ENCODE results near the gene SOCS3.

SOCS3 gene

GRCh38 chr17:78359997-78360370, at the start of gene SOCS3:
Gene SOCS3, minus strand, starts transcription at chr17:78360077. Its CDS starts 982 bp downstream, at chr17:78359095.
- H3K4me3 ChIP-seq (ENCODE audit: low read length in 2 of 2) = peak within 1 kb of the TSS; percentile 82 to 83
- peak within 1 kb of the TSS; percentile 89 for H3K27ac ChIP-seq (ENCODE audit: low read length)
- H3K36me3 ChIP-seq (ENCODE audit: control insufficient read depth in 2 of 2, insufficient read depth in 2 of 2, low read length in 2 of 2) = peaks cover 2 to 24% of the 10 kb centered on the region in 2 donors
- no peaks in the 10 kb centered on the region for H3K9me3 ChIP-seq (ENCODE audit: control insufficient read depth in 2 of 2, low read length in 2 of 2)
- H3K9ac ChIP-seq (ENCODE audit: low read length in 2 of 2) = peak within 1 kb of the TSS; percentile 76 to 92
- peaks cover 47% of the 10 kb centered on the region for H3K4me1 ChIP-seq (ENCODE audit: control insufficient read depth, insufficient read depth, low read length)
- no peaks in the 10 kb centered on the region for H3K27me3 ChIP-seq (ENCODE audit: control insufficient read depth in 1 of 2, insufficient read depth in 2 of 2, low read length in 2 of 2)

DNA sequence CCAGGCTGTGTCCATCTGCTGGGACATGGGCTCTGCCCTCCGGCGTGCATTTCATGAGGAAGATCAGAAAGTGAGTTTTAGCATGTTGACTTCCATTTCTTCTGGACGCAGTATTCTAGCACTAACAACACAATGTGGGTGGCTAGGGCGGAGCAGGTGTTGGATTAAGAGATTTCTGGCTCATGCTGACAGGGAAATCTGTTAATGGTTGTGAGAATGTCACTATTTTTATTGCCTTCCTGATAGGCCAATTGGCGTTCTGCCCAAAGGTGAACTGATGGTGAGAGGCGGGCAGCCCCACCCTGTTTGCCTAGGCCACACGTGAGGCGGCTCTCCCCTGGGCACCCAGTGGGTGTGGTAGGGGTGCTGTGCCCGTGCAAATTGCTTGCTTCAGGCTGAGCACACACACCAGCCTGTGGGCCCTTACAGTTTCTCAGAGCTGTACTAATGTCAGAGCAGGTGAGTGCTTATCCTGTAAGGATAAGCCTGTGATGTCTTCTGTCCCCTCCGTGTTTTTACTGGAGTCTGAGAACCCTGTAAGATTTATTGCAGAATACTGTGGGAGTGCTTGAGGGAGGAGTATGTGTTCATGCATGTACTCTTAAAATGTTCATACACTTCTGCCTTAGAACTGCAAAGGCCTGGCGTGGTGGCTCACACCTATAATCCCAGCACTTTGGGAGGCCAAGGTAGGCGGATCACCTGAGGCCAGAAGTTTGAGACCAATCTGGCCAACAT, 49.5 kb upstream of the SOCS3 start:
- H3K9me3 ChIP-seq (ENCODE audit: control insufficient read depth in 2 of 2, low read length in 2 of 2) = no peaks in the 10 kb centered on the region
- H3K27me3 ChIP-seq (ENCODE audit: control insufficient read depth in 1 of 2, insufficient read depth in 2 of 2, low read length in 2 of 2) = no peaks in the 10 kb centered on the region
- H3K9ac ChIP-seq (ENCODE audit: low read length in 2 of 2) = no peak overlapping the region
- no peak overlapping the region for H3K4me3 ChIP-seq (ENCODE audit: low read length in 2 of 2)
- no peak overlapping the region for H3K27ac ChIP-seq (ENCODE audit: low read length)
- peaks cover 17% of the 10 kb centered on the region for H3K4me1 ChIP-seq (ENCODE audit: control insufficient read depth, insufficient read depth, low read length)
- H3K36me3 ChIP-seq (ENCODE audit: control insufficient read depth in 2 of 2, insufficient read depth in 2 of 2, low read length in 2 of 2) = peaks cover 6 to 18% of the 10 kb centered on the region in 2 donors

- Histone ChIP-seq H3K4me1 (ENCODE audit: control insufficient read depth, insufficient read depth, low read length) (peaks cover 17% of the 10 kb centered on the region), H3K27ac (ENCODE audit: low read length) (no peak overlapping the region), H3K4me3 (ENCODE audit: low read length in 2 of 2) (no peak overlapping the region), H3K9me3 (ENCODE audit: control insufficient read depth in 2 of 2, low read length in 2 of 2) (no peaks in the 10 kb centered on the region), H3K27me3 (ENCODE audit: control insufficient read depth in 1 of 2, insufficient read depth in 2 of 2, low read length in 2 of 2) (no peaks in the 10 kb centered on the region), H3K9ac (ENCODE audit: low read length in 2 of 2) (peak overlapping the region in 1 of 2 donors; percentile 13), H3K36me3 (ENCODE audit: control insufficient read depth in 2 of 2, insufficient read depth in 2 of 2, low read length in 2 of 2) (peaks cover 14 to 23% of the 10 kb centered on the region in 2 donors)
These were observed 48.7 kb upstream of the SOCS3 start for GRCh38 chr17:78408476-78409050.

- Histone ChIP-seq H3K4me3 (ENCODE audit: low read length in 2 of 2) (no peak overlapping the region), H3K36me3 (ENCODE audit: control insufficient read depth in 2 of 2, insufficient read depth in 2 of 2, low read length in 2 of 2) (peaks cover 23 to 31% of the 10 kb centered on the region in 2 donors), H3K27ac (ENCODE audit: low read length) (no peak overlapping the region), H3K9ac (ENCODE audit: low read length in 2 of 2) (no peak overlapping the region), H3K27me3 (ENCODE audit: control insufficient read depth in 1 of 2, insufficient read depth in 2 of 2, low read length in 2 of 2) (no peaks in the 10 kb centered on the region), H3K4me1 (ENCODE audit: control insufficient read depth, insufficient read depth, low read length) (peaks cover 17% of the 10 kb centered on the region), H3K9me3 (ENCODE audit: control insufficient read depth in 2 of 2, low read length in 2 of 2) (no peaks in the 10 kb centered on the region)
These were observed 47.6 kb upstream of the SOCS3 start for GRCh38 chr17:78407387-78408000.

GRCh38 chr17:78406920-78407319, 47.0 kb upstream of the SOCS3 start:
- peaks cover 25 to 29% of the 10 kb centered on the region in 2 donors for H3K36me3 ChIP-seq (ENCODE audit: control insufficient read depth in 2 of 2, insufficient read depth in 2 of 2, low read length in 2 of 2)
- no peak overlapping the region for H3K4me3 ChIP-seq (ENCODE audit: low read length in 2 of 2)
- H3K9me3 ChIP-seq (ENCODE audit: control insufficient read depth in 2 of 2, low read length in 2 of 2) = no peaks in the 10 kb centered on the region
- H3K27me3 ChIP-seq (ENCODE audit: control insufficient read depth in 1 of 2, insufficient read depth in 2 of 2, low read length in 2 of 2) = no peaks in the 10 kb centered on the region
- no peak overlapping the region for H3K9ac ChIP-seq (ENCODE audit: low read length in 2 of 2)
- no peak overlapping the region for H3K27ac ChIP-seq (ENCODE audit: low read length)
- H3K4me1 ChIP-seq (ENCODE audit: control insufficient read depth, insufficient read depth, low read length) = peaks cover 17% of the 10 kb centered on the region

DNA sequence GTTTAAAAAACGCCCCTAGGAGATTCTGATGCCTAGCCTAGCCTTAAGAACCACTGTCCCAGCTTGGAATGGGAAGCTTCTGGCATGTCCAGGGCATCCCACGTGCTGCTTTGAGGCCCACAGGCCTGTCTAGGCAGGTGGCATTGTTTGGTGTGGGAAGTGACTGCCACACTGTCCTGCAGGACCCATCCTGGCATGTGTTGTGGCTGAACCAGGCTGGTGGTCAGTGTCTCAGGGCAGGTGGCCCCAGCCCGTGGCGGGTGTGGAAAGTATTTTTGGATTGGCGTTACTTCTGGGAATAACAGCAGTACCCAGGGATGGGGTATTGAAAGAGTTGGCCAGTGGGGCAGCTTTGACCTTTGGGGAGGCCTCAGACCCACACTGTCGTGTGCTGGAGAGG, 46.5 kb upstream of the SOCS3 start:
- Histone ChIP-seq H3K36me3 (ENCODE audit: control insufficient read depth in 2 of 2, insufficient read depth in 2 of 2, low read length in 2 of 2) (peaks cover 29% of the 10 kb centered on the region in 2 donors), H3K4me1 (ENCODE audit: control insufficient read depth, insufficient read depth, low read length) (peaks cover 17% of the 10 kb centered on the region), H3K4me3 (ENCODE audit: low read length in 2 of 2) (no peak overlapping the region), H3K27me3 (ENCODE audit: control insufficient read depth in 1 of 2, insufficient read depth in 2 of 2, low read length in 2 of 2) (no peaks in the 10 kb centered on the region), H3K9ac (ENCODE audit: low read length in 2 of 2) (no peak overlapping the region), H3K27ac (ENCODE audit: low read length) (no peak overlapping the region), H3K9me3 (ENCODE audit: control insufficient read depth in 2 of 2, low read length in 2 of 2) (no peaks in the 10 kb centered on the region)

DNA sequence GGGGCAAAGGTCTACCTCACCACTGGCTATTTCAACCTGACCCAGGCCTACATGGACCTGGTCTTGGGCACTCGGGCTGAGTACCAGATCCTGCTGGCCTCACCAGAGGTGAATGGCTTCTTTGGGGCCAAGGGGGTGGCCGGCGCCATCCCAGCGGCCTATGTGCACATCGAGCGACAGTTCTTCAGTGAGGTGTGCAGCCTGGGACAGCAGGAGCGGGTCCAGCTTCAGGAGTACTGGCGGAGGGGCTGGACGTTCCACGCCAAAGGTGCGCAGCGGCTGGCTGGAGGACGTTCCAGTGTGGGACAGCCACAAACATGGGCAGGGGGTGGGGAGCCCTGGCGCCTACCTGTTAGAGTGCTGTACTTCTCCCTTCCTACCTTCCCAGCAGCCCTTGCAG, 43.9 kb upstream of the SOCS3 start:
- Histone ChIP-seq H3K27me3 (ENCODE audit: control insufficient read depth in 1 of 2, insufficient read depth in 2 of 2, low read length in 2 of 2) (no peaks in the 10 kb centered on the region), H3K9me3 (ENCODE audit: control insufficient read depth in 2 of 2, low read length in 2 of 2) (no peaks in the 10 kb centered on the region), H3K27ac (ENCODE audit: low read length) (no peak overlapping the region), H3K36me3 (ENCODE audit: control insufficient read depth in 2 of 2, insufficient read depth in 2 of 2, low read length in 2 of 2) (peaks cover 49 to 53% of the 10 kb centered on the region in 2 donors), H3K4me3 (ENCODE audit: low read length in 2 of 2) (no peak overlapping the region), H3K9ac (ENCODE audit: low read length in 2 of 2) (no peak overlapping the region), H3K4me1 (ENCODE audit: control insufficient read depth, insufficient read depth, low read length) (peaks cover 10% of the 10 kb centered on the region)

GRCh38 chr17:78401891-78402290, 42.0 kb upstream of the SOCS3 start:
- H3K9ac ChIP-seq (ENCODE audit: low read length in 2 of 2) = no peak overlapping the region
- no peak overlapping the region for H3K27ac ChIP-seq (ENCODE audit: low read length)

GRCh38 chr17:78401246-78401645, 41.4 kb upstream of the SOCS3 start:
- peaks cover 48 to 59% of the 10 kb centered on the region in 2 donors for H3K36me3 ChIP-seq (ENCODE audit: control insufficient read depth in 2 of 2, insufficient read depth in 2 of 2, low read length in 2 of 2)
- no peaks in the 10 kb centered on the region for H3K27me3 ChIP-seq (ENCODE audit: control insufficient read depth in 1 of 2, insufficient read depth in 2 of 2, low read length in 2 of 2)
- H3K9me3 ChIP-seq (ENCODE audit: control insufficient read depth in 2 of 2, low read length in 2 of 2) = no peaks in the 10 kb centered on the region
- peaks cover 17% of the 10 kb centered on the region for H3K4me1 ChIP-seq (ENCODE audit: control insufficient read depth, insufficient read depth, low read length)
- H3K9ac ChIP-seq (ENCODE audit: low read length in 2 of 2) = no peak overlapping the region
- no peak overlapping the region for H3K4me3 ChIP-seq (ENCODE audit: low read length in 2 of 2)
- no peak overlapping the region for H3K27ac ChIP-seq (ENCODE audit: low read length)

More at GRCh38 chr17:78401891-78402290, 42.0 kb upstream of the SOCS3 start:
- Histone ChIP-seq H3K9me3 (ENCODE audit: control insufficient read depth in 2 of 2, low read length in 2 of 2) (no peaks in the 10 kb centered on the region), H3K36me3 (ENCODE audit: control insufficient read depth in 2 of 2, insufficient read depth in 2 of 2, low read length in 2 of 2) (peaks cover 51 to 59% of the 10 kb centered on the region in 2 donors), H3K27me3 (ENCODE audit: control insufficient read depth in 1 of 2, insufficient read depth in 2 of 2, low read length in 2 of 2) (no peaks in the 10 kb centered on the region), H3K4me3 (ENCODE audit: low read length in 2 of 2) (no peak overlapping the region), H3K4me1 (ENCODE audit: control insufficient read depth, insufficient read depth, low read length) (peaks cover 15% of the 10 kb centered on the region)

- Histone ChIP-seq H3K27ac (ENCODE audit: low read length) (no peak overlapping the region), H3K4me1 (ENCODE audit: control insufficient read depth, insufficient read depth, low read length) (peaks cover 17% of the 10 kb centered on the region), H3K36me3 (ENCODE audit: control insufficient read depth in 2 of 2, insufficient read depth in 2 of 2, low read length in 2 of 2) (peaks cover 48 to 59% of the 10 kb centered on the region in 2 donors), H3K9me3 (ENCODE audit: control insufficient read depth in 2 of 2, low read length in 2 of 2) (no peaks in the 10 kb centered on the region), H3K4me3 (ENCODE audit: low read length in 2 of 2) (no peak overlapping the region), H3K9ac (ENCODE audit: low read length in 2 of 2) (no peak overlapping the region), H3K27me3 (ENCODE audit: control insufficient read depth in 1 of 2, insufficient read depth in 2 of 2, low read length in 2 of 2) (no peaks in the 10 kb centered on the region)
These were observed 40.8 kb upstream of the SOCS3 start for GRCh38 chr17:78400581-78401240.
